ENCODE measurements around the gene ZNF883. TPM values are rescaled to one million over a fixed set of nuclear protein-coding genes. Genes with fewer than 3 reads are reported as not detected.
A peak's percentile ranks its signal among the peaks of the same experiment; 100 is the strongest.
"Not testable (repeated sequence)": the region's sequence is repeated elsewhere in the genome, so short reads cannot be mapped to it uniquely, and the experiment has no call there.

Gene ZNF883
- 3.7 TPM for polyA plus RNA-seq (ENCODE audit: insufficient read length)

- DNase-seq, result peak; percentile 77
Observed at GRCh38 chr9:113011911-113012381, at the start of gene ZNF883. Gene ZNF883, minus strand, starts transcription at chr9:113012192.

GRCh38 chr9:113061072-113061850, 49.3 kb upstream of the ZNF883 start:
- not testable (repeated sequence) for DNase-seq

DNA sequence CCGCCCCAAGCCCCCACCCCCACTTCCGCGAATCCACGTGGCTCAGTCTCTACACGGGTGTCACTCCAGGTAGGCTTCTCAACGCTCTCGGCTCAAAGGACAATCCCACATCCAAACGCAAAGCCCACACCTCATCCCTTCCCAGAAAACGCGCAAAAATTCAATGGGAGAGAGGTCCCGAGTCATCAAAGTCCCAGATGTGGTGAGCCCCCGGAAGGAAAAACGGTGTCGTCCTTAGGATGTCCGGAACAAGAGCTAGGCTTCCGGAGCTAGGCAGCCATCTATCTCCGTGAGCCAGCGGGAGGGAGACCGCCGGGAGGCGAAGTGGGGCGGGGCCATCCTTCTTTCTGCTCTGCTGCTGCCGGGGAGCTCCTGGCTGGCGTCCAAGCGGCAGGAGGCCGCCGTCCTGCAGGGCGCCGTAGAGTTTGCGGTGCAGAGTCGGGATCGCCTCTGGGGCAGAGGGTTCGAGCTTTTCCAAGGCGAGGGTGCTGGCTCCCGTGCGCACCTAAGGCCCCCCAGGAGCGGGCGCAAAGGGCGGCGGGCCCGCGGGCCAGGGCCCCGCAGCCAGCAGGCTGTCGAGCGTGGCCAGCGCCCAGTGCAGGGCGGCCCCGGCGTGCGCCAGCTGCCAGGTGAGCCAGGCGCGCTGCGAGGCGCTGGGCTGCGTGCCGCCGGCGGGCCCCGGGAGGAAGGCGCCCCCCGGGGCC, 47.7 kb upstream of the ZNF883 start:
- DNase-seq, result peak; percentile 4

GRCh38 chr9:113057193-113057592, 45.2 kb upstream of the ZNF883 start:
- no peak for DNase-seq

- DNase-seq, result peak; percentile 97
Observed at GRCh38 chr9:113056191-113057106, 44.5 kb upstream of the ZNF883 start, which contains the start of gene ZFP37. Gene ZFP37, minus strand, starts transcription at chr9:113056724. Its CDS starts 36 bp downstream, at chr9:113056688.

DNA sequence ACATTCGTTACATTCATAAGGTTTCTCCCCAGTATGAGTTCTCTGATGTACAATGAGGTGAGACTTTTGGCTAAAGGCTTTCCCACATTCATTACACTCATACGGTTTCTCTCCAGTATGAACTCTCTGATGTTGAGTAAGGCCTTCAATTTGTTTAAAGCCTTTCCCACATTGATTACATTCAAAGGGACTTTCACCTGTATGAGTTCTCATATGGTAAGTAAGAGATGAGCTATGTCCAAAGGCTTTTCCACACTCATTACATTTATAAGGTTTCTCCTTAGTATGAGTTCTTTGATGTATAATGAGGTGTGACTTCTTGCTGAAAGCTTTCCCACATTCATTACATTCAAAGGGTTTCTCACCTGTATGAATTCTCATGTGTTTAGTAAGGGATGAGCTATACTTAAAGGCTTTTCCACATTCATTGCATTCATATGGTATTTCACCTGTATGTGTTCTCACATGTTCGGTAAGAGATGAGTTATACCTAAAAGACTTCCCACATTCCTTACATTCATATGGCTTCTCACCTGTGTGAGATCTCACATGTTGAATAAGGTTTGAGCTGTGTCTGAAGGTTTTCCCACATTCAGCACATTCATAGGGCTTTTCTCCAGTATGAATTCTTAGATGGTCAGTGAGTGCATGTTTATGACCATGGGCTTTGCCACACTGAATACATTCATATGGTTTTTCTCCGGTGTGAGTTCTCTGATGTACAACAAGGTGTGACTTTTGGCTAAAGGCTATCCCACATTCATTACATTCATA, 31.1 kb upstream of the ZNF883 start:
- no peak for DNase-seq

DNA sequence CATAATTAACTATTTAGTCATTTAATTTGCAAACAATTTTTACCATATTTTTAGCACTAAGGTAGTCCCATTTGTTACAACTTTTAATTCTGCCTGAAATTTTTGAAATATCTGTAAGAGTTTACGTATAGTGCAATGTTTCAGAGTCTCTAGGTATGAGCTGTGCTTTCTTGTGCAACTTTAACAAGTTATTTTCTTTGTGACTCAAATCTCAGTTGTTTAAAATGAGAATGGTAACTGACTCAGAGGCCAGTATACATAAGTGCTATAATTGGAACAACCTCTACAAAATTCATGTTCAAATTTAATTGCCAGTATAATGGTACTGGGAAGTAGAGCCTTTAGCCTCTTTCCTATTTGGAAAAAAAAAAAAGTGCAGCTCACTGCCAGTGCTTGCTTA, 14.2 kb upstream of the ZNF883 start:
- no peak for DNase-seq

DNA sequence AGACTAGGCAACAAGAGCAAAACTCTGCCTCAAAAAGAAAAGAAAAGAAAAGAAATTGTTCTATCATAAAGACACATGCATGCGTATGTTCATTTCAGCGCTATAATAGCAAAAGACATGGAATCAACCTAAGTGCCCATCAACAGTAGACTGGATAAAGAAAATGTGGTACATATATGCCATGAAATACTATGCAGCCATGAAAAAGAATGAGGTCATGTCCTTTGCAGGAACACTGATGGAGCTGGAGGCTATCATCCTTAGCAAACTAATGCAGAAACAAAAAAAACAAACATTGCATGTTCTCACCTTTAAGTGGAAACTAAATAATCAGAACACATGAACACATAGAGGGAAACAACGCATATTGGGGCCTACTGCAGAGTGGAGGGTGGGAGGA, 6.3 kb upstream of the ZNF883 start:
- DNase-seq, result no peak

GRCh38 chr9:113012492-113012891, 500 bp upstream of the ZNF883 start:
- DNase-seq, result no peak

- DNase-seq, result no peak
Observed at GRCh38 chr9:113005777-113006176, 6.2 kb downstream of the ZNF883 start.

- DNase-seq, result no peak
Observed at GRCh38 chr9:112997236-112997941, 14.6 kb downstream of the ZNF883 start.

- no peak for DNase-seq
Observed at GRCh38 chr9:112971415-112971814, 40.6 kb downstream of the ZNF883 start.

GRCh38 chr9:112970939-112971338, 41.1 kb downstream of the ZNF883 start:
- peak; percentile 4 for DNase-seq

DNA sequence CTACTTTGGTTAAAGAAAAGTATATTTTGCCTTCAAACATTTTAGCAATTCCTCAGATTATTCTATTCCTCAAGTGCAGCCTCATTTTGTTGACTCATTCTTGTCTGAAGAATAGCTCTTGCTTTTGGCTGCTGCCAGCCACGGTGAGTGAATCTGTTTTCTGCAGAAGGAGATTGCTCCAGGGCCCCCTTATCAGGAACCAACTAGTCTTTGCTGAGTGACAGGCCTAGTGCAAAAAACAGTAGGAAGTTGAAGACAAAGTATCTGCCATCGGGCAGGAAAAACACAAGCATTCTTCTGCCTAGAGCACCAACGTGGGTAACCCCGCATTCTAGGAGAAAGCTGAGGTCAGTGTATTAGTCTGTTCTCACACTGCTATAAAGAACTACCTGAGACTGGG, 42.3 kb downstream of the ZNF883 start:
- DNase-seq, result no peak

DNA sequence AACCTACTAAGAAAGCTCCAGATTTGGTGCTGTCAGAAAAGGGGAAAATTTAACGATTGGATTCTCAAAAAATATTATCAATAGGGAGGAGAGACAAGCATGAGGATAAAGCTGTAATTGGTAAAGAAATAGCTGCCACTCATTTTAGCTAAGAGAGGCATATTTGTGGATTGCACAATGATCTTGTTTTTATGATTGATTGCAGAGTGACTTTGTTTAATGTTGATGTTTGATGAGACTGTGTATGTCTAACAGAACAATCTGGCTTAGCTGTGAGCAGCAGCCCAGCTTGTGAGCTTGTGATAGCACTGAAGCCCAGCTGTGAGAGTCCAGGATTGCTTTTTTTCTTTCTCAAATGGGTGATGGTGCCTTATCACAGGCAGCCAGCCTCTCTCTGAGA, 56.4 kb downstream of the ZNF883 start:
- no peak for DNase-seq

GRCh38 chr9:112945620-112946208, 66.3 kb downstream of the ZNF883 start:
- DNase-seq, result no peak

DNA sequence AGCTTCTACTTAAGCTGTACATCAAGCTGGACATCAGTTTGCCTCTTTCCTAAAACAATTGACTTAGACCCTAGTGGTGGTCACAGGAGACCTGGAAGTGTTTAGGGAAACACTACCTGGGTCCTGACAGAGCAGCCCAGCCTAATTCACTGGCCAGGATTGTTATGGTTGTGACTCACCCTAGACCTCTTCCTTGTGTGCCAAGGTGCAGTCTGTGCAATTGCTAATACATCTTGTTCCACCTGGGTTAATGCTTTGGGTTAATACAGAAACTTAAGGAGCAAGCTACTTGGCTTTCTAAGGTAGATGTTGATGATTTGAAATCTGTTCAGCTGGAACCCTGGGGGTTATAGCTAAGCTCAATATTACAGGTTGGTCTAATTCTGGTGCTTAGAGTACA, 72.6 kb downstream of the ZNF883 start:
- no peak for DNase-seq

DNA sequence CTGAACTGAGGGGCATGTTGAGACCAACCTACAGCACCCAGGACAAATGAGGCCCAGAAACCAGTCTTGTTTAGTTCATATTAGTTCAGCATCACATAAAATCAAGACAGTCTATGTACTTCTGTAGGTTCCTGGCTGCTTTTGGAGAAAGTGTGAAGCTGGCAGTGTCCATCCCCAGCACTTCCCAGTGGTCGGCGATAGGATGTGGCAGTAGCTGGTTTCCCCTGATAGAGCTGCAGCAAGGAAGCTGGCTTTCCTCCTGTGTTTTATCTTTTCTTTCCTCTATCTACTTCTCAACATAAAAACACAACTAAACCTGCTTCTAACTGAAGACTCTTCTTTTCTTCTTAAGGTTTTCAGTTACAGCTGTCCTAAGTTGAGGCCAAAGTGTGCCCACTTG, 78.3 kb downstream of the ZNF883 start:
- no peak for DNase-seq

GRCh38 chr9:112925058-112925641, 86.8 kb downstream of the ZNF883 start:
- peak; percentile 20 for DNase-seq

DNA sequence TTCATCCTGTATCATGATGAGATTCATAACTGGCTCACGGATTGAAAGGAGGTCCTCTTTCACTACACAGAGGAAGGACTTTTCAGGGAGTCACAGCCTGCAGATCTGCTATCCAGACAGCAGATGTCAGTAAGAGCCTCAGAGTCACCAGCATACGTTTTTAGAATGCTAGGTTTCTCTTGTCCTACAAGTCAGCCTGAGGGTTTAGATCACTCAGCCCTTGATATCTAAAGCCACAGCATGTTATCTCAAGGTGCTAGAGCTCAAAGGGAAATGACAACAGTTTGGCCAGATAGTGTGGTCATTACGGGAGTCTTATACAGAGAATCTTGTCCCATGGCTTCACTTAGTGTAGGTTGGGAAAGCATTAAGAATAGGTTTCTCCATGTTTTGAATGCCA, 90.4 kb downstream of the ZNF883 start:
- DNase-seq, result no peak
